Ishikawa (cell line): Measurements from ENCODE around the gene ZFYVE1.

Experiments
- CEBPB ChIP-seq: IDR thresholded peaks from 2 replicates; pipeline ENCODE4 v1.6.1; 2012
- EGR1 ChIP-seq: IDR thresholded peaks from 2 replicates; pipeline ENCODE4 v1.6.1; 2012
- EP300 ChIP-seq: IDR thresholded peaks from 2 replicates; pipeline ENCODE4 v1.6.1; 2012; ENCODE audit warnings: borderline replicate concordance
- FOXM1 ChIP-seq: IDR thresholded peaks from 2 replicates; pipeline ENCODE4 v1.6.1; 2012; ENCODE audit warnings: low read depth, borderline replicate concordance
- MAX ChIP-seq: IDR thresholded peaks from 2 replicates; pipeline ENCODE4 v1.6.1; 2012
- RAD21 ChIP-seq: IDR thresholded peaks from 2 replicates; pipeline ENCODE4 v1.6.1; 2012; ENCODE audit warnings: low read depth
- REST ChIP-seq: IDR thresholded peaks from 2 replicates; pipeline ENCODE4 v1.6.1; 2012; ENCODE audit warnings: low read depth, mild to moderate bottlenecking
- TAF1 ChIP-seq: IDR thresholded peaks from 2 replicates; pipeline ENCODE4 v1.6.1; 2012; ENCODE audit warnings: low read depth, mild to moderate bottlenecking
- USF1 ChIP-seq: IDR thresholded peaks from 2 replicates; pipeline ENCODE4 v1.6.1; 2012
- YY1 ChIP-seq: IDR thresholded peaks from 2 replicates; pipeline ENCODE4 v1.6.1; 2012; ENCODE audit warnings: low read depth

GRCh38 chr14:73008501-73008900 is 18.4 kb downstream of the ZFYVE1 start:
- no peak for TF ChIP-seq YY1
- TF ChIP-seq USF1 = no peak
- TF ChIP-seq EP300 = no peak
- TF ChIP-seq EGR1 = no peak
- no peak for TF ChIP-seq TAF1
- TF ChIP-seq FOXM1 = no peak
- TF ChIP-seq REST = no peak
- no peak for TF ChIP-seq CEBPB
- no peak for TF ChIP-seq RAD21
- no peak for TF ChIP-seq MAX
